GM08714 (cell line): ENCODE results near the gene SLC25A26.

Experiments used
- H3K4me3 ChIP-seq: fragments of 200-500 bp; sonication (Bioruptor generic); 2 replicates; pipeline ENCODE4 v1.5.1; 2014; ENCODE audit warnings: mild to moderate bottlenecking, low read length, inconsistent platforms
- ZNF274 ChIP-seq: IDR thresholded peaks from 2 replicates; pipeline ENCODE4 v1.6.1; 2012; ENCODE audit warnings: mild to moderate bottlenecking, low read depth, low read length

SLC25A26 gene

DNA sequence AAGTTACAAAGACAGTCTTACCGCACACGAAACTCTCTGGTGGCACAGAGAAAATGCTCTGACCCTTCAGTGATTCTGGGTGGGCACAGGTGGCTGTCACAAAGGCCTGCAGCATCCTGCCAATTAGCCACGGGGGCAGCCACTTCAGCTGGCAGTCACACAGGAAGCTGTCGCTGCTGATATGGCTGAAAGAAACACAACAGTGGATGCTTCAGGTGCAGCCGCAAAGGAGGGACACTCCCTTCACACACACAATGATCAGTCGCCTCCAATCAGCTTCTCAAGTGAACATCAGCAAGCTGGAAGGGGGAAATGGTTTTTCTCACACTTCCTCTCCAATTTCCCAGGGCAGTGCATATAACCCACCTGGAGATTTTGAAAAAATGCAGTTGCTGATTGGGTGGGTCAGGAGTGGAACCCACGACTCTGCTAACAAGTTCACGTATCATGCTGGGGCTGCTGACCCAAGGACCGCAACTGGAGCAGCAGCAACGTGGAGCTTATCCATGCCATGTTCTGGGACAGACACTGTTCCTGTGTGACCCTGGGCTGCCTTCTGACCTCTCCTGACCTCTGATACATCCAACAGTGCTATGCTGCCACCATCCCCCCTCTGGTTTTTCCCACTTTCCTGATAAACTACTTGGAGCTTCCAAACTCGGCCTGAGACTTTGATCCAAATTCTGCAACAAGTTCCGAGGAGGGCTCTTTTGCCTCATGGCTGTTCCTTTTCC is 173.4 kb downstream of the SLC25A26 start:
- peak overlapping the region; percentile 50; the same call in 1 of the 2 replicates for H3K4me3 ChIP-seq
- no peak for TF ChIP-seq ZNF274

DNA sequence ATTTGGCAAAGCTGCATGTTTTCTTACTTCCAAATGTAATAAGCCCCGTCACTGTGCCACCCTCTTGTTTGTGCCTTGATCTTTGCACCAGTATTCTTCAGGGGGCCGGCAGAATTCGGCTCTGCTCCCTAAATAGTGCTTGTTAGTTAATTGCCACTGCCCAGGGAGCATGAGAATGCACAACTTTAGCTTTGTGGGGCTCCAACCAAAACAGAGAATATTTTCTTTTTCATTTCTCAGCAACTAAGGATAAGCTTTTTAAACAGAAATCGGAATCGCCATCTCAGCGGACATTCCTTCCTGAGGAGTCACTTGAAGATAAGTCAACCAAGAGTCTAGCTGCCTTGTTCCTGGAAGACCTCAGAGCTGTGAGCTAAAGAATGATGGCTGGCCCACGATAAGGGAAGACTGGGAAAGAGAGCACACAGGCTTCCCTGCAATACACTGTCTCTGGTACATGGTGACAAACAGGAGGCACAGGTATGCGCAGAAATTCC is 174.0 kb downstream of the SLC25A26 start:
- H3K4me3 ChIP-seq: no peak overlapping the region
- TF ChIP-seq ZNF274: no peak

DNA sequence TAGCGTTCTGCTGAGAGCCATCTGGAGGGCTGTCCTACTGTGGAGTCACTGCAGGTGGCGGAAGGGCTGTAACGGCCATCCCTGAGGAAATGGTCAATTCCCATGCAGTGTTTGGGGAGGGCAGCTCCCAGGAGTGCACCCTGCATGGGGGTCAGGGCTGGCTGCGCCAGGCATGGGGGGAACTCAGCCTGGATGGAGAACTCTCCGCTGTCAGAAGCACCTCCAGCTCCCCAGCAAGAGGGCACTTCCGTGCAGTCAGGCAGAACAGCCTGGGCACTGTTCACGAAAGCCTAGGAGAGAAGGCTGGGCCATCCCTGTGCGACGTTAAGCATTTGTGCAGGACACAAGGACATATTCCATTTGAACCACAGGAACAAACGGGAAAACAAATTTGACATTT is 174.8 kb downstream of the SLC25A26 start:
- no peak overlapping the region for H3K4me3 ChIP-seq
- TF ChIP-seq ZNF274: no peak

- TF ChIP-seq ZNF274: no peak
- no peak overlapping the region for H3K4me3 ChIP-seq
Measured at GRCh38 chr3:66396161-66396760, 175.5 kb downstream of the SLC25A26 start.

GRCh38 chr3:66396888-66397287 is 176.1 kb downstream of the SLC25A26 start:
- TF ChIP-seq ZNF274: no peak
- no peak overlapping the region for H3K4me3 ChIP-seq

- TF ChIP-seq ZNF274: no peak
- H3K4me3 ChIP-seq: no peak overlapping the region
Measured at GRCh38 chr3:66397745-66398144, 176.9 kb downstream of the SLC25A26 start.

- no peak for TF ChIP-seq ZNF274
Measured at GRCh38 chr3:66398228-66399025, 177.6 kb downstream of the SLC25A26 start.

GRCh38 chr3:66399529-66400232 is 178.9 kb downstream of the SLC25A26 start:
- TF ChIP-seq ZNF274: no peak
- H3K4me3 ChIP-seq: no peak overlapping the region

More at GRCh38 chr3:66398228-66399025, 177.6 kb downstream of the SLC25A26 start:
- no peak overlapping the region for H3K4me3 ChIP-seq

- H3K4me3 ChIP-seq: no peak overlapping the region
- no peak for TF ChIP-seq ZNF274
Measured at GRCh38 chr3:66400411-66401156, 179.8 kb downstream of the SLC25A26 start.

DNA sequence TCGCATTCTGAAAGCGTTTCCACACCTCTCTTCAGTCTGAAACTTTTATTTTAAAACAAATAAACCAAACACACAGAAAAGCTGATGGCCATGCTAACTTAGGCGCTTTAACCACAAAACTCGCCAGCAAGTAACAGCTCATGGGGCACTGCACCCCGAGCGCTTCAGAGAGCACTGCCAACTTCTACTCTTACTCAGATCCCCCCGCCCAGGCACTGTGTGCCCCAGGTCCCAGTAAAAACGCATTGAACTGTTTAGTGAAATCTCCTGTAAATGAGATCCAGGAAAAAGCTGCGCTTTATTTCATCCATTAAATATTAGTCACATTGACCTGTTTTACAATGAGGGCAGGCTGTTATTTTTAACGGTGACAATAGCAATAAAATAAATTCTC is 180.4 kb downstream of the SLC25A26 start:
- TF ChIP-seq ZNF274: no peak
- H3K4me3 ChIP-seq: no peak overlapping the region

DNA sequence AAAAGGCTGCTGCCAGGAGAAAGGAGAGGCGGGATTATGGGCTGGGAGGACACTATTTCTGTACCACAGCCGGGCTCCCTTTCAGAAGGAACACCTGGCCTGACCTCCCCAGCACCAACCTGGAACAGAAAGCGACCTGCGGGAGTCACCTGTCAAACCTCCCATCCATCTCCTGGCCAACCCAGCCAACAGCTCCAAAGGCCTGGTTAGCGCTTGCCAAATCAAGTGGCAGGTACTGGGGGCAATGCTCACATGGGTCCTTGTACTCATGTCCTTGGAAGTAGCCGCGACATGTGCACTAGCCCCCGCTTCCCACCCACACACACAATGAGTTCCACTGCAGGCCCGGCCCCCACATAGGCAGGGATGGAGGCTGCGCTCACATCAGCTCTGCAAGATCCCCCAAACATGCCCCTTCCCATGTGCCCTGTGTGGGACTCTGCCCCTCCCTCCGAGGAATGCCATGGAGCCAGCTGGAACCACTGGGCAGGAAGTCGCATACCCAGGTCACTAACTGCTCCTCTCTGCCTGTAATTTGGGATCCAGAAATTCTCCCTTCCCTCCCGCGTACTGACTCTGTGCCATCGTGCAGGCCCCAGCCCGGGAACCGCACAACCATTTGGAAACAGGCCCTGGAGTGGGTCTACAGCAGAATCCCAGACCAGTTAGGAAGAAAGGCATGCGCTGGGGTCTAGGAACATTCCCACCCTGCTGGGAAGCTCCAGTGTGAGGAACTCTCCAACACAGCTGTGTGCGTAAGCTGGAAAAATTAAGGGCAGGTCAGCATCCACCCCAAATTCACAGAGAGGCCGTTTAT is 181.1 kb downstream of the SLC25A26 start:
- H3K4me3 ChIP-seq: no peak overlapping the region
- TF ChIP-seq ZNF274: no peak

- no peak for TF ChIP-seq ZNF274
- no peak overlapping the region for H3K4me3 ChIP-seq
Measured at GRCh38 chr3:66402596-66403290, 181.9 kb downstream of the SLC25A26 start.
